ENCODE data around the gene ZNF516. TPM values are rescaled to one million over a fixed set of nuclear protein-coding genes. Genes with fewer than 3 reads are reported as not detected.

The ZNF516 gene
- polyA plus RNA-seq, 3 donors: 5.0 to 41.9 (median 8.6) TPM

DNA sequence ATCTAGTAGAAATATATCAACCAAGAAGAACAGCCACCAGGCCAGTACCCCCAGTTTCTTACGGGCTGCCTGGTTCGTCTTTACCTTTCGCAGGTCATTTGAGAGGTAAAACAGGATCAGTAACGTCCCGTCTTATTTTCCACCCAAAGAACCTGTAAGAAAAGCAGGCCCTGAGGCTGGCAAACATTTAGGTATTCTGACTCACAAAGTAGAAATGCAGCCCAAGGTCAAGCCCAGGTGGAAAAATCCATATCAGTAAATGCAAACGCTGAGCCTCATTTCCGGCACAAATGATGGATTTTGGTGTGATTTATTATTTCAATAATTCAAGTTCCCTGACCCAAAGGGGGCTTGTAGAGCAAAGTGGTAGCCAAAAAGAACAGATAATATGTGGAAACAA is 171.2 kb downstream of the ZNF516 start:
- Mint-ChIP-seq H3K27me3 (ENCODE audit: low read depth in 3 of 3) (peaks cover 7 to 8% (median 8%) of the 10 kb centered on the region in 3 donors), H3K36me3 (no peaks in the 10 kb centered on the region), H3K4me3 (no peak overlapping the region), H3K4me1 (no peaks in the 10 kb centered on the region), H3K27ac (no peak overlapping the region), H3K9me3 (peaks cover 1 to 11% (median 3%) of the 10 kb centered on the region in 7 donors)
- Histone ChIP-seq H3K27me3 (ENCODE audit: control insufficient read depth in 2 of 2, insufficient read depth in 2 of 2, low read length in 2 of 2) (no peaks in the 10 kb centered on the region), H2AFZ (ENCODE audit: insufficient read depth, low read depth, low read length, poor library complexity, severe bottlenecking) (no peak overlapping the region), H4K20me1 (ENCODE audit: insufficient read depth, low read length) (no peaks in the 10 kb centered on the region), H3K4me2 (replicated peaks; ENCODE audit: extremely low read depth, low read length, poor library complexity, severe bottlenecking) (no peak overlapping the region), H3K9ac (ENCODE audit: insufficient read depth, low read length, poor library complexity, severe bottlenecking) (no peak overlapping the region), H3K27ac (ENCODE audit: low read depth in 1 of 2, low read length in 2 of 2) (no peak overlapping the region), H3K4me3 (replicated peaks in 1 of 3; ENCODE audit: low read depth in 2 of 3, low read length in 3 of 3) (no peak overlapping the region), H3K9me3 (replicated peaks in 1 of 2; ENCODE audit: control insufficient read depth in 1 of 2, insufficient read depth in 1 of 2, low read length in 2 of 2) (no peaks in the 10 kb centered on the region), H3K36me3 (replicated peaks in 1 of 2; ENCODE audit: control insufficient read depth in 1 of 2, insufficient read depth in 2 of 2, low read length in 2 of 2) (no peaks in the 10 kb centered on the region), H3K79me2 (ENCODE audit: insufficient read depth, low read length) (no peaks in the 10 kb centered on the region), H3K4me1 (ENCODE audit: control insufficient read depth in 1 of 2, insufficient read depth in 2 of 2, low read length in 2 of 2) (no peaks in the 10 kb centered on the region)
- 100% methylated on average over 3 of the region's 7 CpGs for WGBS (ENCODE audit: insufficient coverage)
- DNase-seq: no peak
- intact Hi-C loops (cut with micrococcal nuclease): no loop called here
- TF ChIP-seq CTCF (IDR thresholded peaks at IDR 0.05): no peak

GRCh38 chr18:76322686-76323085 is 172.4 kb downstream of the ZNF516 start:
- 92% methylated on average over 5 of the region's 7 CpGs for WGBS (ENCODE audit: insufficient coverage)
- intact Hi-C loops (cut with micrococcal nuclease): no loop called here

More at GRCh38 chr18:76322686-76323085, 172.4 kb downstream of the ZNF516 start:
- H3K4me3 ChIP-seq (replicated peaks in 1 of 3; ENCODE audit: low read depth in 2 of 3, low read length in 3 of 3): no peak overlapping the region
- H3K4me1 Mint-ChIP-seq: no peaks in the 10 kb centered on the region
- no peak overlapping the region for H3K4me3 Mint-ChIP-seq
- no peaks in the 10 kb centered on the region for H4K20me1 ChIP-seq (ENCODE audit: insufficient read depth, low read length)
- peaks cover 5 to 7% (median 5%) of the 10 kb centered on the region in 3 donors for H3K27me3 Mint-ChIP-seq (ENCODE audit: low read depth in 3 of 3)
- H3K4me1 ChIP-seq (ENCODE audit: control insufficient read depth in 1 of 2, insufficient read depth in 2 of 2, low read length in 2 of 2): no peaks in the 10 kb centered on the region
- H3K79me2 ChIP-seq (ENCODE audit: insufficient read depth, low read length): no peaks in the 10 kb centered on the region
- no peaks in the 10 kb centered on the region for H3K27me3 ChIP-seq (ENCODE audit: control insufficient read depth in 2 of 2, insufficient read depth in 2 of 2, low read length in 2 of 2)
- no peaks in the 10 kb centered on the region for H3K36me3 Mint-ChIP-seq
- H3K27ac Mint-ChIP-seq: no peak overlapping the region
- H3K4me2 ChIP-seq (replicated peaks; ENCODE audit: extremely low read depth, low read length, poor library complexity, severe bottlenecking): no peak overlapping the region
- no peak overlapping the region for H3K27ac ChIP-seq (ENCODE audit: low read depth in 1 of 2, low read length in 2 of 2)
- no peak for DNase-seq
- no peaks in the 10 kb centered on the region for H3K9me3 ChIP-seq (replicated peaks in 1 of 2; ENCODE audit: control insufficient read depth in 1 of 2, insufficient read depth in 1 of 2, low read length in 2 of 2)
- no peak for TF ChIP-seq CTCF (IDR thresholded peaks at IDR 0.05)
- H2AFZ ChIP-seq (ENCODE audit: insufficient read depth, low read depth, low read length, poor library complexity, severe bottlenecking): no peak overlapping the region
- H3K36me3 ChIP-seq (replicated peaks in 1 of 2; ENCODE audit: control insufficient read depth in 1 of 2, insufficient read depth in 2 of 2, low read length in 2 of 2): no peaks in the 10 kb centered on the region
- no peak overlapping the region for H3K9ac ChIP-seq (ENCODE audit: insufficient read depth, low read length, poor library complexity, severe bottlenecking)
- H3K9me3 Mint-ChIP-seq: peaks cover 0 to 4% (median 0%) of the 10 kb centered on the region in 7 donors
